CD4-positive, alpha-beta T cell treated with Interferon gamma for 1 hour (primary cell): ENCODE data around the gene PPP2R2D.
"Not testable (repeated sequence)": the region's sequence is repeated elsewhere in the genome, so short reads cannot be mapped to it uniquely, and the experiment has no call there.

Source experiments
- DNase-seq: peaks from one replicate; pipeline ENCODE4 v3.0.0-alpha.2; 2020

The PPP2R2D gene

DNA sequence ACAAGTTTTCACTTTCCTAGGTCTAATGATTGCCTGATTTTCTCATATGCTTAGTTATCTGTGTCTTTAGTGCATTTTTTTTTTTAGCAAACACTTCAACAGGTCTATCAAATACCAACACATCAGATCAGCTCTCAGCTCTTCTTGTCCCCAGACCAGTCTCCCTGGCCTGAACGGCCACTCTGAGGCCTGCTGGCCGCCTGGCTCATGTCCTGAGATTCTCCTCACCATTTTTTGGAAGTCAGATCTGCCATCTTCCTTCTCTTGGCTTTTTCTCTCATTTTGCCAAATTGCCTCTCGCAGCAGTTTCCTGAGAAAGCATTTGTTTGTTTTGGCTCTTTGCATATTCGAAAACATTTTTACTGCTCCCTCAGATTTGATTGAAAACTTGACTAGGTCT, 29.3 kb downstream of the PPP2R2D start:
- DNase-seq = no peak

DNA sequence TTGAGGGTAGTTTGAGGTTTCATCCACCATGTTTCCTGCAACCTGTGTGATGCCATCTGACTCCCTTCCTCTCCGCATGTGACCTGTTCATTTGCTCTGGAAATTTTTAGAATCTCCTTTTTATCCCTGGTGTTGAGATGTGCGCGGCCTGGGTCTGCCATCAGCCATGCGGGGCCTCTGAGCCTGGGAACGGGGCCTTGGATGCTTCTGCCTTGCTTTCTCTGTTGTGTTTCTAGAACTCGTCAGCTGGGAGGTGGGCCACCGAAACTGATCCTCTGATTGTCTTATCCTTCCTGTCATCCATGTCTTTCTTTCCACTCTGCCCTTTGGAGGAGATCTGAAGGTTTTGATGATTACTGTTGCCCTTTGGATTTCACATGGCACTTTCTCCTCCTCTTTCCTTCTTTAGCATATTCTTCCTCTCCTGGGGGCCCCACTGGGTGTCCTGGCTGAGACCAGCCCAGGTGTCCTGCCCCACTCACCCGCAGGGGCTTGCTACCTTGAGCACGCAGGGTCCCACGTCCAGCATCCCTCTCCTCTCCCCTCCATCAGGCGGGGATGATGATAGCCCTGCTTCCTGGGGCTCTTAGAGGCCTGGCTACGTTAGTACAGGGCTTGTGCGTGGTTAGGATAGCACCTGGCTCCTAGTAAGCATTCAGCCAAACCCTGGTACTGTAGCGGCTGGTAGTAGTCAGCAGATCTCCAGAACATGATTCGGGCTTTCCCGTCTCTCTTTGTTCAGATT, 29.9 kb downstream of the PPP2R2D start:
- DNase-seq = no peak

DNA sequence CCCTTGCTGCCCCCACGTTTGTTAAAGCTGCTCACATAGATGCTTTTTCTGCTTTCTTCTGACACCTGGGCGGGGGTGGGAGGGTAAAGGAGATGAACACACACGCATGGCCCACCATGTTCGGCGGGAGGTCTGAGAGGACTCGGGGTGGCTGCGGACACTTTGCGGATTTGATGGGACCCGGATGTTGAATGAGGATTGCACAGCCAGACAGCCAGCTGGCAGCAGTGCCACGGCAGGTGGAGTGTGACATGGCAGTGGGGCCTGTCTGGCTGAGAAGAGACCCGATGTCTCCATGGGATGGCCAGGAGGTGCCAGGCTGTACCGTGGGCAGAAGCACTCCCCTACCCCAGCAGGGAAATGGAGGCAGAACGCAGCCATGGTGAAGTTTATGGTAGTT, 31.2 kb downstream of the PPP2R2D start:
- DNase-seq = no peak

- no peak for DNase-seq
Measured at GRCh38 chr10:131933016-131933695, 32.3 kb downstream of the PPP2R2D start.

GRCh38 chr10:131933696-131934086, 32.9 kb downstream of the PPP2R2D start:
- DNase-seq = no peak

- DNase-seq = no peak
Measured at GRCh38 chr10:131934769-131935168, 34.0 kb downstream of the PPP2R2D start.

DNA sequence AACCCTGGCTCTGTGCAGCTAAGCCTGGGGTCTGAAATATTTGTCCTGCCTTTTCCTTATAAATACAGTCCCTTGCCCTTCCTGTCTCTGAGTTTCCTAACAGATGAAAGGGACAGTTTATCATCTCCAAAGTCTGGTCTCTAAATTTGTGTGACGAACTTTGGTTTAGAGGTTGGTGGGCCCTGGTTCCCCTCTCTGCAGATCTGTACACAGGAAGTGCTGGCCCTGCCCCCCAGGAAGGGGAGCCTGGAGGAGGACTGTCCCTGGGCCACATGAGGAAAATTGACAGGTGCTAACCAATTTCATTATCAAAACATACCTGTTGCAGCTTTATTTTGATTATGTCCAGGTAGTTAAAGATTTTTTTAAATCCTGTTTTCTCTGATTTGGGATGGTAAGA, 34.5 kb downstream of the PPP2R2D start:
- DNase-seq = no peak

DNA sequence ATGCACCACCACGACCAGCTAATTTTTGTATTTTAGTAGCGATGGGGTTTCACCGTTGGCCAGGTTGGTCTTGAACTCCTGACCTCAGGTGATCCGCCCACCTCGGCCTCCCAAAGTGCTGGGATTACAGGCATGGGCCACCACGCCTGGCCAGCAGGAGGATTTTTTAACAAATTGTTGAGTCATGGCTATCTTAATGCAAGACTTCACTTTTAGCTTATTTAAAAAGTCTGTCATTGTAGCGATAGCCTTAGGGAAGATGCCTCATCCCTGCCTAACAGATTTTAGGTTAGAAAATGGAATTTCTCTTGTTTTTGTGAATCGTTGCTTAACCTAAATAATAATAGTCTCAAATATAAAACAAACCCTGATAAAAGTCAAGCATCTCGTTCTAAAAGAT, 35.5 kb downstream of the PPP2R2D start:
- no peak for DNase-seq

GRCh38 chr10:131936736-131937135, 35.9 kb downstream of the PPP2R2D start:
- DNase-seq = no peak

DNA sequence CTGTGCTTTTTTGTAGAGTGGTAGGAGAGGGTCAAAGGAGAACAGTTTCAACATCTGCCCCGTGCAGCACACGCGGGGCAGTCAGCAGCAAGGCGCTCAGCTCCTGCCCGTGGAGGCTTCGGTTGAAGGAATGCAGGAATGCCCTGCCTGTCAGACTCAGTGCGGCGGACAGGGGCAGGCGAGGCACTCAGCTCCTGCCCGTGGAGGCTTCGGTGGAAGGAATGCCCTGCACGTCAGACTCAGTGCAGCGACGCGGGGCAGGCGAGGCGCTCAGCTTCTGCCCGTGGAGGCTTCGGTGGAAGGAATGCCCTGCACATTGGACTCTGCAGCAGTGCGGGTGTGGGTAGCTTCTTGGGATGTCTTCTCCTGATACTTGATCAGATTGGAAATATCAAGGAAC, 37.0 kb downstream of the PPP2R2D start:
- no peak for DNase-seq

GRCh38 chr10:131938681-131939080, 37.9 kb downstream of the PPP2R2D start:
- no peak for DNase-seq

- DNase-seq = no peak
Measured at GRCh38 chr10:131942455-131942854, 41.6 kb downstream of the PPP2R2D start.

GRCh38 chr10:131943021-131943814, 42.4 kb downstream of the PPP2R2D start:
- no peak for DNase-seq

DNA sequence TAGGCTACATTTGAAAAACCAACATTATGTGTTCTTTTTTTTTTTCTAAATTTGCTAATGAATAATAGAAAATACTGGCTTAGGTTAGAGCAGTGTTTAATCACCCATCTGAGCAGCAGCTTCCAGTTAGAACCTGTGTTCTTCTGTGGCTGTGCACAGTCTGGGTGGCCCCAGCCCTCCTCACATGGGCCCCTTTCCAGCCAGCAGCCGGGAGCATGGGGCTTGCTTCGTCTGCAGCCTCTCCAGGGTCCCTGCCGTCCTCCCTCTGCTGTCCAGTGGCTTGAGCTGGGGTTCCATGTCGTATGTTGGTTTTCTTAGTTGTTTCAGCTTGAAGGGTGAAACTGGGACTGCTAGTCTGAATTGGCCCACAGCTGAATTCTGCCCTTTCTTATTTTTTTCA, 43.6 kb downstream of the PPP2R2D start:
- DNase-seq = no peak

GRCh38 chr10:131944976-131945695, 44.3 kb downstream of the PPP2R2D start:
- no peak for DNase-seq

- no peak for DNase-seq
Measured at GRCh38 chr10:131946321-131946751, 45.5 kb downstream of the PPP2R2D start.

DNA sequence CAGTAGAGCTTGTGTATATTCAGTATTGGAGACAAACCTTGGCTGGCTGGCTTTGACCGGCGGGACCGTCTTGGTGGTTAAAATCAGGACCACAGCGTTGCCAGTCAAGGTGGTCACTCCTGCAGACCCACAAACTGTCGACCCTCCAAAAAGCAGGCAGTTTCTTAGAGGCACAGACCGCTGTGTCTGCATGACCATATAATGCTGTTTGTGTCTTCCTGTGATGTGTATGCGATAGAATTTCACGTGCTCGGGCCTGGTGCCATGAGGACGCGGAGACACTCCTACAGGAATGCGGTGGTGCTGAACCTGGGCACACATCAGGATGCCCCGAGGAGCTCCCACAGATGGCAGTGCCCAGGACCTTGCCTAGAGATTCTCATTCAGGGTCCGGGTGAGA, 46.1 kb downstream of the PPP2R2D start:
- no peak for DNase-seq

DNA sequence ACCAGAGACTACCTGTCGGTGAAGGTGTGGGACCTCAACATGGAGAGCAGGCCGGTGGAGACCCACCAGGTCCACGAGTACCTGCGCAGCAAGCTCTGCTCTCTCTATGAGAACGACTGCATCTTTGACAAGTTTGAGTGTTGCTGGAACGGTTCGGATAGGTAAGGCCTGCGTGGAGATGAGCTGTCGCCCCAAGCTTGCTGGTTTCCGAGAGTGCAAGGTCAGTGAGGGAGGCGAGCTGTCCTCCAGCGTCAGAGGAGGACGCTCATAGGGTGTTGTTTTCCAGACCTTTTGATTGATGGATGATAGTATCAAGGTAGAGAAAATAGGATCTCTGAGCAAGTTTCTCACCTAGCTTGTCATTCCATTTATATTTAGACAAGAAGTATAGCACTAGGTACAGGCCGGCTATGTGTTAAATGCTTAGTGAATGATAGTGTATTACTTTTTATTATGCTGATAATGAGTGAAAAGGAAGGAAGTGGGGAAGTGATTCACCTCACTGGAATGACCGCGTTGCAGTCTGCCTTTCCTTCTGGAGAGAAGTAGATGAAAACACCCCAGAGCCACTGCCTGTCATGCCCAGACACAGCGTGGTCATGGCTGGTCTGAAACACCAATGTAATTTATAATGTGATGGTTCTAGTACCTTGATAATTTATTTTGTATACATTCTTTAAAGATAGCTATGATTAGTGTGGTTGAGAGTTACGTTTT, 47.0 kb downstream of the PPP2R2D start:
- DNase-seq = no peak

- DNase-seq = no peak
Measured at GRCh38 chr10:131948501-131948900, 47.7 kb downstream of the PPP2R2D start.

DNA sequence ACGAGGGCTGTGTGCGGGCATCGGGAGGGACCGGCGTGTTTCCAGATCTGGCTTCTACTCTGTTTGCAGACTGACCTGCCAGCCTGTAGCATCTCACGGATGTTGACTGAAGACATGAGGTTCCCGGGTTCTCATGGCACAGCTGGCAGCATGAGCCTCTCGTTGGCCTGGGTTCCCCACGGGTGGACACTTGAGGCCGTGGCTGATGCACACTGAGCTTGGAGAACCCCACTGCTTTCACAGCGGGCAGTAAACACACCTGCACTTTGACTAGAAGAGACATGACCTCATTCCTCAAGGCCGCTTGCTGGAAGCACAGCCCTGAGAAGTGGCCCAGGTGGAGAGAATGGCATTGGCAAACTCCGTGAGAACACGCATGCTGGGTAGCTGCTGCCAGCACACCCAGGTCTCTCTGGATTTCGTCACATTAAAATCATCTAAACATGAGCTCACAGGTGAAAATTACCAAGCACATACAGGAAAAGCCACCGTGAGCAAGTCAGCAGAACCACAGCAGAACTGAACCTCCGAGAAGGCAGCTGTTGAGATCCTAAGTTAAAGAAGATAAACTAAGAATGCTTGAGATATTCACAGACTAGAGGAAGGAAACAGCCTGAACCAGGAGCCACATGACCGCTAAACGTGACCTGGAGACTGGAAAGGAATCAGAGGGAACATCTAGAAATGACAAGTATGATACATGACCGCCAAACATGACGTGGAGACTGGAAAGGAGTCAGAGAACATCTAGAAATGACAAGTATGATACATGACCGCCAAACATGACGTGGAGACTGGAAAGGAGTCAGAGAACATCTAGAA, 48.4 kb downstream of the PPP2R2D start:
- DNase-seq = no peak

GRCh38 chr10:131949908-131950307, 49.1 kb downstream of the PPP2R2D start:
- DNase-seq = not testable (repeated sequence)
